ENCODE measurements around the gene COL3A1. TPM values are rescaled to one million over a fixed set of nuclear protein-coding genes. Genes with fewer than 3 reads are reported as not detected.

Gene COL3A1
- total RNA-seq, 1 donor from 2014 or later, result not detected

GRCh38 chr2:189050165-189050712, 76.1 kb downstream of the COL3A1 start:
- Histone ChIP-seq H3K4me1 (no peaks in the 10 kb centered on the region), H3K9me3 (ENCODE audit: low read depth) (no peaks in the 10 kb centered on the region), H3K9ac (no peak overlapping the region), H3K36me3 (no peaks in the 10 kb centered on the region), H4K20me1 (ENCODE audit: low read depth) (no peaks in the 10 kb centered on the region), H3K79me2 (ENCODE audit: low read depth) (no peaks in the 10 kb centered on the region), H3F3A (ENCODE audit: low read depth) (no peaks in the 10 kb centered on the region), H3K27me3 (no peaks in the 10 kb centered on the region), H3K27ac (no peak overlapping the region), H2AFZ (replicated peaks) (no peak overlapping the region), H3K4me3 (no peak overlapping the region), H3K4me2 (no peak overlapping the region)
- TF ChIP-seq EZH2phosphoT487 (IDR thresholded peaks at IDR 0.05) (no peak), CTCF (IDR thresholded peaks at IDR 0.05) (no peak), EZH2 (IDR thresholded peaks at IDR 0.05) (no peak)
- H3K4me3 Mint-ChIP-seq, result no peak overlapping the region
- H3K27ac Mint-ChIP-seq, result no peak overlapping the region
- no peaks in the 10 kb centered on the region for H3K27me3 Mint-ChIP-seq (ENCODE audit: insufficient read depth, low read depth)
- H3K4me1 Mint-ChIP-seq, result no peaks in the 10 kb centered on the region
- peaks cover 10% of the 10 kb centered on the region for H3K36me3 Mint-ChIP-seq
- no peaks in the 10 kb centered on the region for H3K9me3 Mint-ChIP-seq
- DNase-seq (ENCODE audit: low spot score), result no peak

- no peak overlapping the region for H3K27ac Mint-ChIP-seq
- TF ChIP-seq EZH2 (IDR thresholded peaks at IDR 0.05) (no peak), CTCF (IDR thresholded peaks at IDR 0.05) (no peak), EZH2phosphoT487 (IDR thresholded peaks at IDR 0.05) (no peak)
Measured at GRCh38 chr2:189056200-189057106, 82.3 kb downstream of the COL3A1 start.

GRCh38 chr2:189057316-189057715, 83.1 kb downstream of the COL3A1 start:
- DNase-seq (ENCODE audit: low spot score), result no peak
- no peak overlapping the region for H3K27ac Mint-ChIP-seq
- peaks cover 4% of the 10 kb centered on the region for H3K36me3 Mint-ChIP-seq
- H3K27ac ChIP-seq, result no peak overlapping the region
- no peaks in the 10 kb centered on the region for H3K9me3 ChIP-seq (ENCODE audit: low read depth)
- no peaks in the 10 kb centered on the region for H4K20me1 ChIP-seq (ENCODE audit: low read depth)
- no peaks in the 10 kb centered on the region for H3K27me3 Mint-ChIP-seq (ENCODE audit: insufficient read depth, low read depth)
- H3K79me2 ChIP-seq (ENCODE audit: low read depth), result no peaks in the 10 kb centered on the region
- H3K4me1 Mint-ChIP-seq, result no peaks in the 10 kb centered on the region
- H3K36me3 ChIP-seq, result no peaks in the 10 kb centered on the region
- H3K9me3 Mint-ChIP-seq, result no peaks in the 10 kb centered on the region
- TF ChIP-seq CTCF (IDR thresholded peaks at IDR 0.05) (no peak), EZH2 (IDR thresholded peaks at IDR 0.05) (no peak), EZH2phosphoT487 (IDR thresholded peaks at IDR 0.05) (no peak)
- H3K4me2 ChIP-seq, result no peak overlapping the region
- H3K9ac ChIP-seq, result no peak overlapping the region
- no peaks in the 10 kb centered on the region for H3K4me1 ChIP-seq
- H3K4me3 ChIP-seq, result no peak overlapping the region
- H2AFZ ChIP-seq (replicated peaks), result no peak overlapping the region
- no peaks in the 10 kb centered on the region for H3F3A ChIP-seq (ENCODE audit: low read depth)
- H3K4me3 Mint-ChIP-seq, result no peak overlapping the region
- no peaks in the 10 kb centered on the region for H3K27me3 ChIP-seq

More at GRCh38 chr2:189056200-189057106, 82.3 kb downstream of the COL3A1 start:
- Histone ChIP-seq H3K36me3 (no peaks in the 10 kb centered on the region), H4K20me1 (ENCODE audit: low read depth) (no peaks in the 10 kb centered on the region), H3K79me2 (ENCODE audit: low read depth) (no peaks in the 10 kb centered on the region), H3K4me1 (no peaks in the 10 kb centered on the region), H3K9me3 (ENCODE audit: low read depth) (no peaks in the 10 kb centered on the region), H3K27me3 (no peaks in the 10 kb centered on the region), H3K4me2 (no peak overlapping the region), H3K4me3 (no peak overlapping the region), H3K27ac (no peak overlapping the region), H3K9ac (no peak overlapping the region), H2AFZ (replicated peaks) (no peak overlapping the region), H3F3A (ENCODE audit: low read depth) (no peaks in the 10 kb centered on the region)
- H3K4me1 Mint-ChIP-seq, result no peaks in the 10 kb centered on the region
- peaks cover 4% of the 10 kb centered on the region for H3K36me3 Mint-ChIP-seq
- no peaks in the 10 kb centered on the region for H3K9me3 Mint-ChIP-seq
- H3K4me3 Mint-ChIP-seq, result no peak overlapping the region
- DNase-seq (ENCODE audit: low spot score), result no peak
- H3K27me3 Mint-ChIP-seq (ENCODE audit: insufficient read depth, low read depth), result no peaks in the 10 kb centered on the region
